Measurements from ENCODE around the gene DYNC1LI1.
"Not testable (repeated sequence)": the region's sequence is repeated elsewhere in the genome, so short reads cannot be mapped to it uniquely, and the experiment has no call there.

The DYNC1LI1 gene

GRCh38 chr3:32595323-32595722 lies 24.7 kb upstream of the DYNC1LI1 start:
- TF ChIP-seq ZNF274 (IDR thresholded peaks at IDR 0.05; ENCODE audit: low read depth, low read length), result no peak
- no peak overlapping the region for H3K4me3 ChIP-seq (ENCODE audit: low read length)

- no peak for TF ChIP-seq ZNF274 (IDR thresholded peaks at IDR 0.05; ENCODE audit: low read depth, low read length)
Observed at GRCh38 chr3:32593903-32594525, 23.4 kb upstream of the DYNC1LI1 start.

GRCh38 chr3:32592696-32593353 lies 22.2 kb upstream of the DYNC1LI1 start:
- no peak overlapping the region for H3K4me3 ChIP-seq (ENCODE audit: low read length)
- TF ChIP-seq ZNF274 (IDR thresholded peaks at IDR 0.05; ENCODE audit: low read depth, low read length), result no peak

More at GRCh38 chr3:32593903-32594525, 23.4 kb upstream of the DYNC1LI1 start:
- H3K4me3 ChIP-seq (ENCODE audit: low read length), result no peak overlapping the region

- H3K4me3 ChIP-seq (ENCODE audit: low read length), result no peak overlapping the region
- no peak for TF ChIP-seq ZNF274 (IDR thresholded peaks at IDR 0.05; ENCODE audit: low read depth, low read length)
Observed at GRCh38 chr3:32592011-32592410, 21.4 kb upstream of the DYNC1LI1 start.

- H3K4me3 ChIP-seq (ENCODE audit: low read length), result no peak overlapping the region
- TF ChIP-seq ZNF274 (IDR thresholded peaks at IDR 0.05; ENCODE audit: low read depth, low read length), result no peak
Observed at GRCh38 chr3:32591186-32591585, 20.5 kb upstream of the DYNC1LI1 start.

GRCh38 chr3:32586356-32586755 lies 15.7 kb upstream of the DYNC1LI1 start:
- H3K4me3 ChIP-seq (ENCODE audit: low read length), result no peak overlapping the region
- TF ChIP-seq ZNF274 (IDR thresholded peaks at IDR 0.05; ENCODE audit: low read depth, low read length), result no peak

- TF ChIP-seq ZNF274 (IDR thresholded peaks at IDR 0.05; ENCODE audit: low read depth, low read length), result no peak
- H3K4me3 ChIP-seq (ENCODE audit: low read length), result no peak overlapping the region
Observed at GRCh38 chr3:32584660-32585059, 14.0 kb upstream of the DYNC1LI1 start.

GRCh38 chr3:32583708-32584107 lies 13.1 kb upstream of the DYNC1LI1 start:
- H3K4me3 ChIP-seq (ENCODE audit: low read length), result no peak overlapping the region
- TF ChIP-seq ZNF274 (IDR thresholded peaks at IDR 0.05; ENCODE audit: low read depth, low read length), result no peak

GRCh38 chr3:32578669-32579068 lies 8.0 kb upstream of the DYNC1LI1 start:
- not testable (repeated sequence) for H3K4me3 ChIP-seq (ENCODE audit: low read length)

- H3K4me3 ChIP-seq (ENCODE audit: low read length), result peak overlapping the region; percentile 44; the same call in 1 of the 2 replicates
- no peak for TF ChIP-seq ZNF274 (IDR thresholded peaks at IDR 0.05; ENCODE audit: low read depth, low read length)
Observed at GRCh38 chr3:32577581-32578556, 7.2 kb upstream of the DYNC1LI1 start.

- peak overlapping the region; percentile 44; the same call in 1 of the 2 replicates for H3K4me3 ChIP-seq (ENCODE audit: low read length)
- no peak for TF ChIP-seq ZNF274 (IDR thresholded peaks at IDR 0.05; ENCODE audit: low read depth, low read length)
Observed at GRCh38 chr3:32577174-32577573, 6.5 kb upstream of the DYNC1LI1 start.

- no peak overlapping the region for H3K4me3 ChIP-seq (ENCODE audit: low read length)
- no peak for TF ChIP-seq ZNF274 (IDR thresholded peaks at IDR 0.05; ENCODE audit: low read depth, low read length)
Observed at GRCh38 chr3:32575451-32576113, 4.9 kb upstream of the DYNC1LI1 start.

GRCh38 chr3:32571192-32571485 lies 481 bp upstream of the DYNC1LI1 start:
- H3K4me3 ChIP-seq (ENCODE audit: low read length), result peak overlapping the region; percentile 66
- no peak for TF ChIP-seq ZNF274 (IDR thresholded peaks at IDR 0.05; ENCODE audit: low read depth, low read length)
